Gastroesophageal sphincter (tissue), 4 donors: Measurements from ENCODE around the gene WASF3. TPM values are rescaled to one million over a fixed set of nuclear protein-coding genes. Genes with fewer than 3 reads are reported as not detected.

Experiments
- ATAC-seq: fragments of 150-250 bp; one replicate; pipeline ENCODE4 v1.9.1; 2016; ENCODE audit warnings: mild to moderate bottlenecking, moderate library complexity
- H3K27ac ChIP-seq, 4 donors: fragments of 200-600 bp; sonication (generic) in 3 of 4; 1 replicate in 3 of 4; 2 replicates in 1 of 4; pipeline ENCODE4 v1.5.1; 2016 to 2019
- H3K27me3 ChIP-seq: fragments of 200-600 bp; sonication (generic); one replicate; pipeline ENCODE4 v1.5.1; 2019
- H3K36me3 ChIP-seq, 2 donors: fragments of 200-600 bp; sonication (generic); one replicate each; pipeline ENCODE4 v1.5.1; 2019; ENCODE audit warnings: control low read depth in 1 of 2
- H3K4me1 ChIP-seq, 3 donors: fragments of 200-600 bp; sonication (generic); 1 replicate in 2 of 3; 2 replicates in 1 of 3; pipeline ENCODE4 v1.5.1; 2016 to 2019; ENCODE audit warnings: control low read depth in 2 of 3
- H3K4me3 ChIP-seq, 2 donors: fragments of 200-600 bp; sonication (generic); one replicate each; pipeline ENCODE4 v1.5.1; 2019; ENCODE audit warnings: mild to moderate bottlenecking in 1 of 2, moderate library complexity in 1 of 2
- H3K9me3 ChIP-seq, 3 donors: fragments of 200-600 bp; sonication (generic); one replicate each; pipeline ENCODE4 v1.5.1; 2017 to 2019; ENCODE audit warnings: control low read depth in 2 of 3
- EP300 ChIP-seq: sonication (generic); formaldehyde crosslinking; IDR thresholded peaks from one replicate; pipeline ENCODE4 v1.6.1; 2017; ENCODE audit warnings: antibody characterized with exemption, mild to moderate bottlenecking
- POLR2A ChIP-seq, 2 donors: fragments of 450-650 bp; IDR thresholded peaks; one replicate each; pipeline ENCODE4 v1.6.1; 2017; ENCODE audit warnings: antibody characterized with exemption in 2 of 2, mild to moderate bottlenecking in 2 of 2, moderate library complexity in 1 of 2
- POLR2AphosphoS5 ChIP-seq: sonication (generic); formaldehyde crosslinking; IDR thresholded peaks from one replicate; pipeline ENCODE4 v1.6.1; 2017; ENCODE audit warnings: antibody characterized with exemption
- WGBS, 2 donors: methylation state at CpG; one replicate each; pipeline ENCODE4 v1.1.5; 2018; ENCODE audit warnings: low coverage in 1 of 2; 5-methylcytosine and 5-hydroxymethylcytosine counted together
- total RNA-seq, 4 donors: library from RNA; depleted of rRNA; stranded (reverse); fragments of >200 nt; gene quantifications; one replicate each; pipeline ENCODE4 v1.1.0, GENCODE V29; 2016
- TF ChIP-seq, protein P1 (sequence below), 4 experiments: fragments of 200-600 bp in 2 of 4; fragments of 450-650 bp in 2 of 4; sonication (generic) in 1 of 4; IDR thresholded peaks; one replicate each; pipeline ENCODE4 v1.5.1; 2017 to 2019; ENCODE audit warnings: antibody characterized with exemption in 4 of 4, mild to moderate bottlenecking in 2 of 4, moderate library complexity in 2 of 4

WASF3 gene
- total RNA-seq, 4 donors from 2014 or later = 13.7 to 19.0 (median 18.7) TPM

DNA sequence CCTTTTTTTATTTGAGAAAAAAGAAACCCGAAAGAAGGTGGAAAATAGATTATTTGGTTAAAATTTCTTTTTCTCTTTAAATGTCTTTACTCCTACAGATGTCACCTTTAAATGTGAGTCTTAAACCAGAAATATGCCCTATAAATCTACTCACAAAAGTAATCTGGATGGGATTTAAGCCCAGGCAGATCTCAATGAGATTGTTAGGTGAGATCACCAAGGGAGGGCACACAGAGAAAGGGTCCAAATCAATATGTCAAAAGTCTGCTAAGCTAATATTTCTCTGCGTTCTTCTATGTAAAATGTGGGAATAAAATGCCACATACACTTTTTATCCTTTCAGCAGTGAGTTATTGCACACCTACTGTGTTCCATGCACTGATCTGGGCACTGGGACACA is 32.9 kb downstream of the WASF3 start:
- H3K36me3 ChIP-seq = no peaks in the 10 kb centered on the region
- TF ChIP-seq POLR2AphosphoS5 (no peak), POLR2A (IDR thresholded peaks at IDR 0.05) (no peak), EP300 (no peak)
- TF ChIP-seq, protein P1, sequence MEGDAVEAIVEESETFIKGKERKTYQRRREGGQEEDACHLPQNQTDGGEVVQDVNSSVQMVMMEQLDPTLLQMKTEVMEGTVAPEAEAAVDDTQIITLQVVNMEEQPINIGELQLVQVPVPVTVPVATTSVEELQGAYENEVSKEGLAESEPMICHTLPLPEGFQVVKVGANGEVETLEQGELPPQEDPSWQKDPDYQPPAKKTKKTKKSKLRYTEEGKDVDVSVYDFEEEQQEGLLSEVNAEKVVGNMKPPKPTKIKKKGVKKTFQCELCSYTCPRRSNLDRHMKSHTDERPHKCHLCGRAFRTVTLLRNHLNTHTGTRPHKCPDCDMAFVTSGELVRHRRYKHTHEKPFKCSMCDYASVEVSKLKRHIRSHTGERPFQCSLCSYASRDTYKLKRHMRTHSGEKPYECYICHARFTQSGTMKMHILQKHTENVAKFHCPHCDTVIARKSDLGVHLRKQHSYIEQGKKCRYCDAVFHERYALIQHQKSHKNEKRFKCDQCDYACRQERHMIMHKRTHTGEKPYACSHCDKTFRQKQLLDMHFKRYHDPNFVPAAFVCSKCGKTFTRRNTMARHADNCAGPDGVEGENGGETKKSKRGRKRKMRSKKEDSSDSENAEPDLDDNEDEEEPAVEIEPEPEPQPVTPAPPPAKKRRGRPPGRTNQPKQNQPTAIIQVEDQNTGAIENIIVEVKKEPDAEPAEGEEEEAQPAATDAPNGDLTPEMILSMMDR (IDR thresholded peaks at IDR 0.05) = no peak
- peaks cover 0 to 10% (median 0%) of the 10 kb centered on the region in 3 donors for H3K4me1 ChIP-seq
- no peak for ATAC-seq
- no peak overlapping the region for H3K4me3 ChIP-seq
- H3K27me3 ChIP-seq = no peaks in the 10 kb centered on the region
- whole genome bisulfite sequencing, 2 donors = 78 to 100% methylated on average over 1 to 2 of the region's 2 CpGs
- H3K27ac ChIP-seq = no peak overlapping the region
- H3K9me3 ChIP-seq = no peaks in the 10 kb centered on the region

DNA sequence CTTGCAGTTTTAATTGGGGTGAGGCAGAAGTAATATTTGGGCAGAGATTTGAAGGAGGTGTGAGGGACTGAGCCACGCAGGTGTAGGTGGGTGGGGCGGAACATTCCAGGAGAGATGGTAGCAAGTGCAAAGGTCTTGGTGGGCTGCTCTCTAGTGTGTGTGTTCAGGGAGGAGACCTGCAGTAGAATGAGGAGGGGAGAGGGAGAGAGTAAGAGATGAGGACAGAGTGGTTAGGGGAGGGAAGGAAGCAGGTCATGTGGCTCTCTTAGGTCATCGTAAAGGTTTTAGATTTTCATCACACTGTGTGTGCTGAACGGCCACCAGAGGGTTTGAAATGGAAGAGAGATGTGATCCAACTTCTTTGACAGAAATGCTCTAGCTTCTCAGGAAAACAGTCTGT is 33.5 kb downstream of the WASF3 start:
- TF ChIP-seq POLR2AphosphoS5 = no peak
- TF ChIP-seq, protein P1 (IDR thresholded peaks at IDR 0.05) = no peak
- TF ChIP-seq EP300 = no peak
- no peak for TF ChIP-seq POLR2A (IDR thresholded peaks at IDR 0.05)
- no peak for ATAC-seq
- H3K27ac ChIP-seq = no peak overlapping the region
- H3K27me3 ChIP-seq = no peaks in the 10 kb centered on the region
- no peaks in the 10 kb centered on the region for H3K36me3 ChIP-seq
- H3K9me3 ChIP-seq = no peaks in the 10 kb centered on the region
- peaks cover 0 to 10% (median 0%) of the 10 kb centered on the region in 3 donors for H3K4me1 ChIP-seq
- no peak overlapping the region for H3K4me3 ChIP-seq
- 66 to 83% methylated on average over 4 of the region's 4 CpGs for WGBS, 2 donors

DNA sequence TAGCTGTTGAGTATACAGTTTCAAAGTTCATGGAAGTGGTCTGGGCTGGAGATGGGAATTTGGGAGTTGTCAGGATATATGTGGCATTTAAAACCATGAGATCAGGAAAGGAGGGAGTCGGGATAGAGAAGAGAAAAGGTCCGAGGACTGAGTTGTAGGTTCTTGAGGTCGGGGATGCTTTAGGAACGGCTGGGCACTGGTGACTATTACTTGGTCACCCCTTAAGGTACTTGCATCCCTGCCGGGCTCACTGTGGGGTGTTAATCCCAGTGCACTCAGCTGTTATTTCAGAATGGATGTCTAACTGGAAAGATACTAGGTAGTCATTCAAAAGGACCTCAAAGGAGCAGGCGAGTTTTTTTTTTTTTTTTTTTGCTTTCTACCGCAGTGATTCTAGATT is 34.2 kb downstream of the WASF3 start:
- ATAC-seq = no peak
- Histone ChIP-seq H3K27ac (no peak overlapping the region), H3K4me1 (peaks cover 0 to 10% (median 0%) of the 10 kb centered on the region in 3 donors), H3K36me3 (no peaks in the 10 kb centered on the region), H3K27me3 (no peaks in the 10 kb centered on the region), H3K9me3 (peaks cover 0 to 7% (median 0%) of the 10 kb centered on the region in 3 donors), H3K4me3 (no peak overlapping the region)
- TF ChIP-seq, protein P1 (IDR thresholded peaks at IDR 0.05) = no peak
- TF ChIP-seq POLR2A (IDR thresholded peaks at IDR 0.05) (no peak), EP300 (no peak), POLR2AphosphoS5 (no peak)
- 84 to 85% methylated on average over 4 to 7 of the region's 7 CpGs for WGBS, 2 donors

DNA sequence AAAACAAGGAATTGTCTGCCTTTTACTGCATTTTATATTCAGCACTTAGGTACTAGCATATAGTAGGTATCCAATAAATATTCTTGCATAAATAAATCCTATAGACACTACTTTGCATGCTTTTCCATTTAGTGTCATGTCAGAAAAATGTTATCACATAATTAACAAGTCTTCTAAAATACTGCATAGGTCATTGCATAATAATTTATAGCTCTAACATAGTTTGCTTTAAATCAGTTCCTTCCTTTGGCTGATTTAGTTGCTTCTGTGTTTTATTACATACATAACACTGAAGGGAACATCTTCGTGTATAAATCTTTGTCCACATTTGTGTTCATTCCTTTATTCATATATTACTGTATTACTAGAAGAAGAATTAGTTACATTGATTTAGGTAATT is 36.2 kb downstream of the WASF3 start:
- 75 to 84% methylated on average over 1 of the region's 1 CpG for WGBS, 2 donors
- peaks cover 0 to 13% (median 0%) of the 10 kb centered on the region in 3 donors for H3K9me3 ChIP-seq

DNA sequence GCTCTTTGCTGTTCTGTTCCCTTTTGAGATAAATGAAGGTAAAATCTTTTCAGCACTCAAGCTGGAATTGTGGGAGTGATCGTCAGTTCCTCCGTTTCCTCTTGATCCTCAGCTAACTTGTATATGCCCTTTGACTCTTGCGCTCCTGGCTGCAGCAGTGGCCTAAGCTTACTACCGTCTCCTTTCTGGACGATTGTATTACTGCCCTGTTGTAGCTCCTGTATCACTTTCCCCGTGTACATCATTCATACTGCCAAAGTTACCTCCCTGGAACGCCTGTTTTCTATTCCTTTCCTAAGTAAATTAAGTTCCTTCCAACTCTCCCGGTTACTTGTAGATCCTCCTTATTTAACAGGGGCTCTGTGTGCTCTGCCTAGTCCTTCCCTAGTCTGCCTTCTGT is 36.9 kb downstream of the WASF3 start:
- no peak for ATAC-seq
- no peak overlapping the region for H3K4me3 ChIP-seq
- H3K36me3 ChIP-seq = no peaks in the 10 kb centered on the region
- TF ChIP-seq POLR2A (IDR thresholded peaks at IDR 0.05) = no peak
- no peak for TF ChIP-seq EP300
- TF ChIP-seq, protein P1 (IDR thresholded peaks at IDR 0.05) = no peak
- TF ChIP-seq POLR2AphosphoS5 = no peak
- WGBS, 2 donors = 78 to 82% methylated on average over 8 of the region's 8 CpGs
- H3K4me1 ChIP-seq = peaks cover 0 to 8% (median 0%) of the 10 kb centered on the region in 3 donors
- H3K9me3 ChIP-seq = peaks cover 0 to 13% (median 0%) of the 10 kb centered on the region in 3 donors
- H3K27me3 ChIP-seq = no peaks in the 10 kb centered on the region
- no peak overlapping the region for H3K27ac ChIP-seq

More for the DNA sequence above, 36.2 kb downstream of the WASF3 start:
- Histone ChIP-seq H3K36me3 (no peaks in the 10 kb centered on the region), H3K27me3 (no peaks in the 10 kb centered on the region), H3K4me3 (no peak overlapping the region), H3K4me1 (peaks cover 0 to 10% (median 0%) of the 10 kb centered on the region in 3 donors), H3K27ac (no peak overlapping the region)
- TF ChIP-seq POLR2A (IDR thresholded peaks at IDR 0.05) (no peak), POLR2AphosphoS5 (no peak), EP300 (no peak)
- TF ChIP-seq, protein P1 (IDR thresholded peaks at IDR 0.05) = no peak
- no peak for ATAC-seq
